OCI-LY3 (cell line): ENCODE results near the gene PRSS36.

Source experiments
- H2AFZ ChIP-seq: fragments of 200-600, 300-600 bp; shearing (Covaris generic); 2 replicates; pipeline ENCODE4 v1.6.0; 2014; ENCODE audit warnings: antibody characterized with exemption, low read depth, low read length
- H3K27ac ChIP-seq: fragments of 200-600, 300-600 bp; sonication (generic); 2 replicates; pipeline ENCODE4 v1.5.1; 2014; ENCODE audit warnings: mild to moderate bottlenecking, low read length, moderate library complexity, mixed read lengths
- H3K27me3 ChIP-seq: fragments of 200-600, 300-600 bp; sonication (generic); 2 replicates; pipeline ENCODE4 v1.6.1; 2014; ENCODE audit warnings: low read depth, low read length, mixed read lengths
- H3K36me3 ChIP-seq: fragments of 200-600, 300-600 bp; sonication (generic); replicated peaks from 2 replicates; pipeline ENCODE3; 2014; ENCODE audit warnings: low read depth, low read length, mixed read lengths
- H3K4me1 ChIP-seq: fragments of 300-600, 200-600 bp; sonication (generic); 2 replicates; pipeline ENCODE4 v1.6.1; 2014; ENCODE audit warnings: low read length, mixed read lengths
- H3K4me2 ChIP-seq: fragments of 200-600, 300-600 bp; sonication (generic); 2 replicates; pipeline ENCODE4 v1.6.1; 2014; ENCODE audit warnings: low read length, mixed read lengths
- H3K4me3 ChIP-seq: fragments of 300-600, 200-600 bp; sonication (generic); 2 replicates; pipeline ENCODE4 v1.5.1; 2014; ENCODE audit warnings: antibody characterized with exemption, mild to moderate bottlenecking, low read length, moderate library complexity
- H3K79me2 ChIP-seq: fragments of 300-600, 200-600 bp; shearing (Covaris generic); 2 replicates; pipeline ENCODE4 v1.6.1; 2014; ENCODE audit warnings: mild to moderate bottlenecking, low read length, mixed read lengths
- H3K9ac ChIP-seq: fragments of 300-600, 200-600 bp; shearing (Covaris generic); 2 replicates; pipeline ENCODE4 v1.6.0; 2014; ENCODE audit warnings: mild to moderate bottlenecking, low read length, moderate library complexity
- H3K9me3 ChIP-seq: fragments of 200-600, 300-600 bp; shearing (Covaris generic); 2 replicates; pipeline ENCODE4 v1.6.1; 2014; ENCODE audit warnings: low read length, mixed read lengths; ENCODE audit not compliant: insufficient read depth
- H4K20me1 ChIP-seq: fragments of 200-600, 300-600 bp; sonication (generic); 2 replicates; pipeline ENCODE4 v1.6.1; 2016; ENCODE audit warnings: low read length, mixed read lengths; ENCODE audit not compliant: insufficient read depth
- EZH2phosphoT487 ChIP-seq: fragments of 200-600 bp; shearing (Covaris generic); IDR thresholded peaks from 2 replicates; pipeline ENCODE4 v1.6.1; 2018; ENCODE audit warnings: antibody characterized with exemption, mixed run types, low read depth
- TF ChIP-seq, protein P1 (sequence below): fragments of 200-600, 300-600 bp; sonication (generic); IDR thresholded peaks from 2 replicates; pipeline ENCODE4 v1.5.1; 2014; ENCODE audit warnings: antibody characterized with exemption, low read length, low read depth

Gene PRSS36

DNA sequence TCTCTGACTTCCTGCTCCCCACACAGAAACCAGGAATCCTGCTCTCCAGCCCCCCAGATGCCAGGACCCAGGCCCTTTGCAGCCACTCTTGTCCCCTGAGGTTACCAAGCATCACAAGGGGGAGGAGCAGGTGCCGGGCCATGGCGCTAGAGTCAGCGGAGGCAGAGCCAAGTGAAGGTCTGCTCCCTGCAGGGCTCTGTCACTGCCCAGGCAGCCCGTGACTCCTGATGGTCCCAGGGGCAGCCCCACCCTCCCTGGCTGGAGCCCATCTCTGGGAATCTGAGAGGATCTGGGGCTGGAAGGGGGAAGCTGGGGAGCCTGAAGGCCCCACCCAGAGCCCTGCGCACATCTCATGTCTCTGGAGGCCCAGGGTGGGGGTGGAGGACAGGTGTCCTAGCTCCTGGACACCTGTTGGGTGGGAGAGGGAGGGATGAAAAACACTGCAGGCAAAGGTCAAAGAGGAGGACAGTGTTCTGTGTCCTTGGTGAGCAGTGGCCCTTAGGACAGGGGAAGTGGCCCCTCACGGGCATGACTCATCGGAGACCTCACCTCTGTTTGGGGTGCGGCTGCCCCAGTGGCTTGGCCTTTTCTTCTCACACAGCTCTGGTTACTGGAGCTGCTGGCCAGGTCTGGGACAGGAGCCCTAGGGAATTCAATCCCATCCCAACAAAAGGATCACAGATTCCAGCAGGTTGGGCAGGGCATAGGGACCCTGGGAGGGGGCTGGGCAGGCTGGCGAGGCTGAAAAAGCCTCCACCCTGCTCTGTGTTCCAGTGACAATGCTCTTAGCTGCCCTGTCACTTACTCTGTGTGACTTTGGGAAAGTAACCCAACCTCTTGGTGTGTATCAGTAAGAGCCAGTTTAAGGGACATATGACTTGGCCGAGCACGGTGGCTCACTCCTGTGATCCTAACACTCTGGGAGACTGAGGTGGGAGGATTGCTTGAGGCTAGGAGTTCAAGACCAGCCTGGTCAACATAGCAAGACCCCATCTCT, at the start of gene PRSS36:
Gene PRSS36, minus strand, starts transcription at position 173 of the 997 bp plus-strand sequence. Its CDS starts 31 bp downstream, at position 142.
- H3K27me3 ChIP-seq: peaks cover 9% of the 10 kb centered on the region
- H3K79me2 ChIP-seq: no peaks in the 10 kb centered on the region
- no peak within 1 kb of the TSS for H3K4me3 ChIP-seq
- no peak within 1 kb of the TSS for H3K9ac ChIP-seq
- no peaks in the 10 kb centered on the region for H3K36me3 ChIP-seq
- no peak within 1 kb of the TSS for H3K4me2 ChIP-seq
- no peak within 1 kb of the TSS for H3K27ac ChIP-seq
- H2AFZ ChIP-seq: no peak within 1 kb of the TSS
- TF ChIP-seq EZH2phosphoT487: no peak
- TF ChIP-seq, protein P1, sequence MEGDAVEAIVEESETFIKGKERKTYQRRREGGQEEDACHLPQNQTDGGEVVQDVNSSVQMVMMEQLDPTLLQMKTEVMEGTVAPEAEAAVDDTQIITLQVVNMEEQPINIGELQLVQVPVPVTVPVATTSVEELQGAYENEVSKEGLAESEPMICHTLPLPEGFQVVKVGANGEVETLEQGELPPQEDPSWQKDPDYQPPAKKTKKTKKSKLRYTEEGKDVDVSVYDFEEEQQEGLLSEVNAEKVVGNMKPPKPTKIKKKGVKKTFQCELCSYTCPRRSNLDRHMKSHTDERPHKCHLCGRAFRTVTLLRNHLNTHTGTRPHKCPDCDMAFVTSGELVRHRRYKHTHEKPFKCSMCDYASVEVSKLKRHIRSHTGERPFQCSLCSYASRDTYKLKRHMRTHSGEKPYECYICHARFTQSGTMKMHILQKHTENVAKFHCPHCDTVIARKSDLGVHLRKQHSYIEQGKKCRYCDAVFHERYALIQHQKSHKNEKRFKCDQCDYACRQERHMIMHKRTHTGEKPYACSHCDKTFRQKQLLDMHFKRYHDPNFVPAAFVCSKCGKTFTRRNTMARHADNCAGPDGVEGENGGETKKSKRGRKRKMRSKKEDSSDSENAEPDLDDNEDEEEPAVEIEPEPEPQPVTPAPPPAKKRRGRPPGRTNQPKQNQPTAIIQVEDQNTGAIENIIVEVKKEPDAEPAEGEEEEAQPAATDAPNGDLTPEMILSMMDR: no peak
- no peaks in the 10 kb centered on the region for H3K4me1 ChIP-seq
- no peaks in the 10 kb centered on the region for H4K20me1 ChIP-seq
- no peaks in the 10 kb centered on the region for H3K9me3 ChIP-seq

DNA sequence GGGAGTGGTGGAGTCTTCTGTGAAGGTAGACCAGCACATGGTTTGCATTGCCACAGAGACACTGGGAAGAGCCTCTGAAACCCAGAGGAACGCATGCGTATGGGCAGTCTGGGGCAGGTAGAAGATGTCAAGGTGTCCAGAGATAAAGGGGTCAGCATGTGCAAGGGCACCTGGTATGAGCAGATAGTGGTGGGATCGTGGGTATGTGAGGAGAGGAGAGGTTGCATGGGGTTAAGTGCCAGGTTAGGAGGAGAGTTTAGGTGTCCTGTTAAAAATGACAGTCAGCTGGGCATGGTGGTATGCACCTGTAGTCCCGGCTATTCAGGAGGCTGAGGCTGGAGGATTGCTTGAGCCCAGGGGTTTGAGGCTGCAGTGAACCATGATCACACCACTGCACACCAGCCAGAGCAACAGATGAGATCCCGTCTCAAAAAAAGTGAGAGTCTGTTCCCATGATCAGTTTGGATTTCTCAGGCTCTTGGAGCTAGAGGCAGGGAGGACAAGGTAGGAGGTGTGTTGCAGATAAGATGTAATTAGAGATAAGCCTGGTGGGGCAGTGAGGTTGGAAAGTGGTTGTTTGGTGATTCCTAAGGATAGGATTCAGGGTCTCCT, 49.7 kb upstream of the PRSS36 start:
- no peak overlapping the region for H3K4me2 ChIP-seq
- peaks cover 24% of the 10 kb centered on the region for H3K36me3 ChIP-seq
- H4K20me1 ChIP-seq: peaks cover 42% of the 10 kb centered on the region
- H3K9ac ChIP-seq: no peak overlapping the region
- H3K9me3 ChIP-seq: no peaks in the 10 kb centered on the region
- no peak overlapping the region for H3K27ac ChIP-seq
- peaks cover 27% of the 10 kb centered on the region for H3K4me1 ChIP-seq
- H3K4me3 ChIP-seq: no peak overlapping the region
- H3K79me2 ChIP-seq: peaks cover 4% of the 10 kb centered on the region; the same call in 1 of the 2 replicates
- no peaks in the 10 kb centered on the region for H3K27me3 ChIP-seq
- H2AFZ ChIP-seq: no peak overlapping the region
- no peak for TF ChIP-seq EZH2phosphoT487
- TF ChIP-seq, protein P1: no peak

DNA sequence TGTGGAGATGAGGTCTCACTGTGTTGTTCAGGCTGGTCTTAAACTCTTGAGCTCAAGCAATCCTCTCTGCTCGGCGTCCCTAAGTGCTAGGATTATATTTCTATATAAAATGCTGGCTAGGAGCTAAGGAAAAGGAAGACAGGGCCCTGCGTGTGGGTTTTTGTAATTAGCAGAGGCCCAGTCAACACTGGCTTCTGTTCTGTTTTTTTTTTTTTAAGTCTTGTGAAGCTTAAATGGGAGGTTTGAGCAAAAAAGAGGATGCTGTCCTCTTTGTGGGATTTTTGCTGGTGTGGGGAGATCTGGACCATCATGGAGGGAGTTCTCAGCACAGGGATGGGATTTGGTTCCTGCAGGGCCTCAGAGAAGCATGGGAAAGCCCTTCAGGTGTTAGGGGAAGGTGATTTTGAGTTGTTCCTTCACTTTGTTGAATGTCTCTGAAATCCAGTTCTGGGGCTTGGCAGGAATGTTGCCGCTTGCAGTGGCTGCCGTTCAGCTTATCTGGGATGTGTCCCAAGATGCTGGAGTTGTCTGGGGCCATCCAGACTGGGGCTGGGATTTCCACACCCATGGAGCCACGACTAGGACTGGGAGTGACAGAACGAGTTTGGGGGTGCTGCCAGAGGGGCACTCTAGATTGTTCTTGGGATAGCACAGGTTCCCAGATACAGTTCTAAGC, 48.5 kb upstream of the PRSS36 start:
- peaks cover 53% of the 10 kb centered on the region for H4K20me1 ChIP-seq
- no peaks in the 10 kb centered on the region for H3K9me3 ChIP-seq
- H3K36me3 ChIP-seq: peaks cover 36% of the 10 kb centered on the region
- H2AFZ ChIP-seq: no peak overlapping the region
- no peaks in the 10 kb centered on the region for H3K27me3 ChIP-seq
- no peak overlapping the region for H3K27ac ChIP-seq
- TF ChIP-seq EZH2phosphoT487: no peak
- TF ChIP-seq, protein P1: no peak
- peaks cover 5% of the 10 kb centered on the region; the same call in 1 of the 2 replicates for H3K79me2 ChIP-seq
- H3K4me2 ChIP-seq: no peak overlapping the region
- peaks cover 22% of the 10 kb centered on the region for H3K4me1 ChIP-seq
- no peak overlapping the region for H3K4me3 ChIP-seq
- no peak overlapping the region for H3K9ac ChIP-seq
